ENCODE results near the gene GRIK1.

Gene GRIK1

DNA sequence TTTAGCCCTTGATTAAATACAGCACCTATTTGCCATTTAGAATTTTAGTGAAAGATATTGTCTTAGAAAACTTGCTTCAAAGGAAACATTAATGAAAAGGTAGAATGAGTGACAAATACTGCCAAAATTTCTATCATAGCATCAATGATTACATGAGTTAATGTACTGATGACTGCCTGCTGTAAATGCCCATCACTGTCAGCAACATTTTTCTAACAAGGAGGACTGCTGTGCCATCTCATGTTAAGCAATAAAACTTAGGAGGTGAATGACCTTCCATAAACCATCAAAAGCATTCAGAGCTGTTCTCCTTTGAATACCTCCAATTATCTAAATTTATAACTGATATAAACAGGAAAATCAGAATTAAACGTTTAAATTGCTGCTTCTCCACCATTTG, 54.3 kb downstream of the GRIK1 start:
- CTCF ChIA-PET = interaction anchor here (0.6 kb wide), 1 partner anchor 1610 kb away, joined by 3 read pairs; no protein-coding TSS in a partner anchor
- no peak overlapping the region for H3K27ac ChIP-seq
- POLR2A ChIA-PET (ENCODE audit: low non-redundant PET) = no interaction called here
- TF ChIP-seq, protein P1, sequence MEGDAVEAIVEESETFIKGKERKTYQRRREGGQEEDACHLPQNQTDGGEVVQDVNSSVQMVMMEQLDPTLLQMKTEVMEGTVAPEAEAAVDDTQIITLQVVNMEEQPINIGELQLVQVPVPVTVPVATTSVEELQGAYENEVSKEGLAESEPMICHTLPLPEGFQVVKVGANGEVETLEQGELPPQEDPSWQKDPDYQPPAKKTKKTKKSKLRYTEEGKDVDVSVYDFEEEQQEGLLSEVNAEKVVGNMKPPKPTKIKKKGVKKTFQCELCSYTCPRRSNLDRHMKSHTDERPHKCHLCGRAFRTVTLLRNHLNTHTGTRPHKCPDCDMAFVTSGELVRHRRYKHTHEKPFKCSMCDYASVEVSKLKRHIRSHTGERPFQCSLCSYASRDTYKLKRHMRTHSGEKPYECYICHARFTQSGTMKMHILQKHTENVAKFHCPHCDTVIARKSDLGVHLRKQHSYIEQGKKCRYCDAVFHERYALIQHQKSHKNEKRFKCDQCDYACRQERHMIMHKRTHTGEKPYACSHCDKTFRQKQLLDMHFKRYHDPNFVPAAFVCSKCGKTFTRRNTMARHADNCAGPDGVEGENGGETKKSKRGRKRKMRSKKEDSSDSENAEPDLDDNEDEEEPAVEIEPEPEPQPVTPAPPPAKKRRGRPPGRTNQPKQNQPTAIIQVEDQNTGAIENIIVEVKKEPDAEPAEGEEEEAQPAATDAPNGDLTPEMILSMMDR (conservative IDR thresholded peaks at IDR 0.05; ENCODE audit: low read depth) = no peak
- no peak for DNase-seq (ENCODE audit: low spot score)

DNA sequence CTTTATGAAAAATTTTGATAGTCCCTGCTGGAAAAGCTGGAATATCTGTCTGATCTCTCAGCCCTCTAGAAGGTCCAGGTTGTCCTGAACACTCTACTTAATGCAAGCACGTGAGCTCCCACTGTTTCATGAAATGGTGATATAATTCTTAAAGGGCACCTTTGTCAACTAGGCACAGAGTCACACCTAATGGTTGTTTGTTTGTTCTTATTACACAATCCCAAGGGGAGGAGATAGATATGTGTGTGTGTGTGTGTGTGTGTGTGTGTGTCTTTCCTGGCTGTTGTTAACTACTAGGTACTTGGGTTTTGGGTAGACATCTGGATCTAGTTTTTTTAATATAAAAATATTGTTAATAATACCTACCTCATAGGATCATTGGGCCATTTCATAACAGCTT, 63.9 kb downstream of the GRIK1 start:
- no peak overlapping the region for H3K27ac ChIP-seq
- ChIA-PET POLR2A (ENCODE audit: low non-redundant PET) (no interaction called here), CTCF (interaction anchor here (1.0 kb wide), 1 partner anchor 26 kb away, joined by 3 read pairs; no protein-coding TSS in a partner anchor)
- DNase-seq (ENCODE audit: low spot score) = no peak
- TF ChIP-seq, protein P1 (conservative IDR thresholded peaks at IDR 0.05; ENCODE audit: low read depth) = no peak

DNA sequence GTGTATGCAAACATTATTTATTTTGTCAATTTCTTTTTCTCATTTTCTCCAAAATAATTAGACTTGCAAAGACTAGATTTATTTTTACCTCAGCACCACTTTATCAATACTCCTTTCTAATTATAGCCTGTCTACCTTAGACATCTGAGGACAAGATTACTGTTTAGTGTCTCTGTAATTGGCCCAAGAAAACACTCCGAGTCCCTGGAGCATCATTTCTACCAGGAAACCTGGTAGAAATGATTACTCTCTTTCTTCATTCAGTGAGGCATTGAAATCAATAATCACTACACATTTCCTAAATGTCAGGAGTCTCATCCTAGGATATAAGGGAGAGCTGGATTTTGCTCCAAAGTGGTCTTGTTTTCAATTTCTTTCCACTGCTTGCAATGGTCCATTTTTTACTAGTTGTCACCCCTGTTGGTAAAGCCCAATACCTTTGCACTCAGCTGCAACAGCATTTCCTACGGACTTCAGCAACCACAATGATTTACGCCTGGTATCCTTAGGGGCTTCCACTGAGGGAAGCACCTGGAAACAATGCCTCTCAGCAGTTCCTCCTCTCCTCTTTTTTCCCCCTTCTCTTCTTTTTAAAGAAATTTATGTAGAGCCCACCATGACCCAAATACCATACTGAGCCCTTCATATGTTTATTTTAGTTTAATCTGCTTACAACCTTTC, 64.6 kb downstream of the GRIK1 start:
- POLR2A ChIA-PET (ENCODE audit: low non-redundant PET) = no interaction called here
- no peak for DNase-seq (ENCODE audit: low spot score)
- CTCF ChIA-PET = interaction anchor here (1.0 kb wide), 1 partner anchor 27 kb away, joined by 3 read pairs; no protein-coding TSS in a partner anchor
- TF ChIP-seq, protein P1 (conservative IDR thresholded peaks at IDR 0.05; ENCODE audit: low read depth) = no peak
- no peak overlapping the region for H3K27ac ChIP-seq

DNA sequence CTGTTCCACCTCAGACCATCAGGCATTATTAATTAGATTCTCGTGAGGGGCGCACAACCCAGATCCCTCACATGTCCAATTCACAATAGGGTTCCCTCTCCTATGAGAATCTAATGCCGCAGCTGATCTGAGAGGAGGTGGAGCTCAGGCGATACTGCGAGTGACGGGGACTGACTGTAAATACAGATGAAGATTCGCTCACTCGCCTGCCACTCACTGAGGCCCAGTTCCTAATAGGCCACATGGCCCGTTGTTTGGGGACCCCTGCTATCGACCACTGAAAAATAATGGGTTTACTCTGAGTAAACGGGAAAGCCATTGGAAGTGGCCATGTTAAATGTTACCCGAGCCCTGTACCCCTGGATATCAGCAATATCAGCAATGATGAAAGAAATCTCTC, 65.9 kb downstream of the GRIK1 start:
- TF ChIP-seq, protein P1 (conservative IDR thresholded peaks at IDR 0.05; ENCODE audit: low read depth) = no peak
- no peak overlapping the region for H3K27ac ChIP-seq
- ChIA-PET CTCF (interaction anchor here (0.6 kb wide), 1 partner anchor 24 kb away, joined by 4 read pairs; no protein-coding TSS in a partner anchor), POLR2A (ENCODE audit: low non-redundant PET) (no interaction called here)
- DNase-seq (ENCODE audit: low spot score) = no peak

DNA sequence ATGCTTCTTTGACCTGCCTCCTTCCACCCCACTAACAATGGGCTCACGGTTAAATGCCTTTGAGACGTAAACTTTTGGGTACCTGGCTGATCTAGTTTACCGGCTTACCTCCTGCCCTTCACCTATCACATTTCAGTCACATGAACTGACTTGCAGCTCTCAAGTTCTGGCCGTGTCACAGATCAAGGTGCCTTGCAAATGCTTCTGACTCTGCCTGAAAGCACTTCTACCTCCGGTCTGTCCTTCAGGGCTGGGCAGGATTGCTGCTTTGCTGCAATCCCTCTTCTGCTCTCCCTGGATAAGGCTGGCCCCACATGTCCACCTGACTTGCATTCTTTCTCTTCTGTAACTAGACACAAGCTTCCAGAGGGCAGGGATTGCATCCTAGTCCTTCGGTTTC, 69.0 kb downstream of the GRIK1 start:
- TF ChIP-seq, protein P1 (conservative IDR thresholded peaks at IDR 0.05; ENCODE audit: low read depth) = no peak
- POLR2A ChIA-PET (ENCODE audit: low non-redundant PET) = no interaction called here
- DNase-seq (ENCODE audit: low spot score) = no peak
- H3K27ac ChIP-seq = no peak overlapping the region
- CTCF ChIA-PET = interaction anchor here (0.6 kb wide), 1 partner anchor 547 kb away, joined by 3 read pairs; no protein-coding TSS in a partner anchor

DNA sequence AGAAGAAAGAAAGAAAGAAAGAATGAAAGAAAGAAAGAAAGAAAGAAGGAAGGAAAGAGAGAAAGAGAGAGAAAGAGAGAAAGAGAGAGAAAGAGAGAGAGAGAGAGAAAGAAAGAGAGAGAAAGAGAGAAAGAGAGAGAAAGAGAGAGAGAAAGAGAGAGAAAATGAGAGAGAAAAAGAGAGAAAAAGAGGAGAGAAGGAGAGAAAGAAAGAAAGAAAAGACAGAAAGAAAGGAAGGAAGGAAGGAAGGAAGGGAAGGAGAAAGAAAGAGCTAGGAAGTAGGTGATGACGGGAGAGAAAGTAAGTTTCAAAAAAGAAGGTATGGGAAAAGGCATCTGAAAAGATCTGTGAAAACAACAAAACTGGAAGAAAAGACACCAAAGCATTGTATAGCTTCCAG, 72.0 kb downstream of the GRIK1 start:
- ChIA-PET POLR2A (ENCODE audit: low non-redundant PET) (no interaction called here), CTCF (no interaction called here)
- TF ChIP-seq, protein P1 (conservative IDR thresholded peaks at IDR 0.05; ENCODE audit: low read depth) = no peak
- H3K27ac ChIP-seq = no peak overlapping the region
- DNase-seq (ENCODE audit: low spot score) = no peak

All from RWPE1 (cell line).